GM21529 (cell line): ENCODE data around the gene CCDC57.
"Not testable (repeated sequence)": the region's sequence is repeated elsewhere in the genome, so short reads cannot be mapped to it uniquely, and the experiment has no call there.

ENCODE experiments used
- ATAC-seq: cut with Tn5 transposase; IDR thresholded peaks from one replicate; pipeline ENCODE4 v1.9.1; 2021; ENCODE audit not compliant: unreplicated experiment

The CCDC57 gene

GRCh38 chr17:82225368-82226029, 12.9 kb upstream of the CCDC57 start:
- ATAC-seq = no peak

- ATAC-seq = no peak
Observed at GRCh38 chr17:82224666-82225065, 12.0 kb upstream of the CCDC57 start.

DNA sequence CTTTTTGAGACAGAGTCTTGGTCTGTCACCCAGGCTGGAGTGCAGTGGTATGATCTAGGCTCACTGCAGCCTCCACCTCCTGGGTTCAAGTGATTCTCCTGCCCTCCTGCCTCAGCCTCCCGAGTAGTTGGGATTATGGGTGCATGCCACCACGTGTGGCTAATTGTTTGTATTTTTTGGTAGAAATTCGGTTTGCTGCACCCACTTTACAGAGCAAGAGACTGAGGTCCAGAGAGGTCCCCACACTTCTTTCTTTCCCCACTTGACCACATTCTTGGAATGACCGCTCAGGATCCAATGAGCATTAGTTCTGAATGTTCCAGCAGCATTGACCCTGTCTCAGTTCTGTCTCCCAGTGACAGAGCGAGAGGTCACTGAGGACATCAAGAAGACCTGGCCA, 10.9 kb upstream of the CCDC57 start:
- no peak for ATAC-seq

- no peak for ATAC-seq
Observed at GRCh38 chr17:82222816-82223215, 10.2 kb upstream of the CCDC57 start.

GRCh38 chr17:82221341-82221902, 8.8 kb upstream of the CCDC57 start:
- no peak for ATAC-seq

- no peak for ATAC-seq
Observed at GRCh38 chr17:82219753-82220709, 7.4 kb upstream of the CCDC57 start.

- no peak for ATAC-seq
Observed at GRCh38 chr17:82219083-82219482, 6.4 kb upstream of the CCDC57 start.

DNA sequence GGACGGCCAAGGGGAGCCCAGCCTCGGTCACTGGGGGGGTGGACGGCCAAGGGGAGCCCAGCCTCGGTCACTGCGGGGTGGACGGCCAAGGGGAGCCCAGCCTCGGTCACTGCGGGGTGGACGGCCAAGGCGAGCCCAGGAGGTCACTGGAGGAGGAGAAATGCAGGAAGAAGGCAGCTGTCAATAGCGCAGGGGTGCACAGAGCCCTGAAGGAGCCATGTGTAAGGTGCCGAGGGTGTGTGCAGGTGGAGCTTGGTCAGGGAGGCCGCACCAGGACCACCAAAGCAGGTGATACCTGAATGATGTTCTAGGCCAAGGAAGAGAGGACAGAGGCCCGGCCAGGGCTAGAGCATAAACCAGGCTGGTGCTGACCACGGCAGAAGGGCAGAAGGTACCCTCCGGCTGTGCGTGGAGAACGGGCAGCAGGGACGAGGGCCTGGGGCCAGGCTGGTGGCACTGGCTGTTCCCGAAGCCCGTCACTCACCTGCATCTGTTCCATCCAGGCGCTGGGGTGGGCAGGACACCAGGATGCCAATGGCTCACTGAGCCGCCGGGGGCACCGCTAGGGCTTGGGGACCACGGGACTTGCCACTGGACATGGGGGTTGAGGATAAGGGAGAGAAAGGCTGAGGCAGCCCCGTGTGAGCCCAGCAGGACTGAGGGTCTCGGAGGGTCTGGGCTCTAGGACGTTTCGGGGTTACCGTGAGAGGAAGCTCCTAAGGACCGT, 5.9 kb upstream of the CCDC57 start:
- no peak for ATAC-seq

DNA sequence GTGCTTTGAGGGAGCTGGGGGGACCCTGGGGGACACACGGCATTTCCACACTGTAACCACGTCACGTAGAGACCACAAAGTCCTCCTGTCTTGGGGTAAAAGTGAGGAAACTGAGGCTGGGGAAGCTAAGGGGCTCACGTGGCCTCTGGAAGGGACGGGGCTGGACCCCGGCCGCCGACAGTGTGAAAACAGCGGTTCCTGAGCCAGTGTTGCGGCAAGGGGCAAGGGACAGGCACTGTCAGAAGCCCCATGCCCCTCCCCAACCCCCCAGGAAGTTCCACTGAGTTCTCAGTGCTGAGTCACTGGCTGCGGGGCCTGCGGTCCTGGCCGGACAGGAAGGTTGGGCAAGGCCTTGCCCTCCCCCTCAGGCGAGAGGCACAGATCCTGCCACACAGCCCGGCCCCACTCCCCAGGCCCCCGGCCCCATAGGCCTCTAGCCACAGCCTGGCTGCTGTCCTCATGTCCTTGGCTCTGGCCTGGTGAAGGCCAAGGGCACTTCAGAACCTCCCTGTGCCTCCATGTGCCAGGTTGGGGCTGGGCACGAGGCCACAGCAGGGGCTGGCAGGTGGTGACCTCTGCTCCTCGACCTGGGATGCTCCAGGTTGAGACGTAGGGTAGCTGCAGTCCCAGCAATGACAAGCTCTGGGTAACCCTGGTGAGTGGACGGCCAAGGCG, 5.0 kb upstream of the CCDC57 start:
- ATAC-seq = no peak

DNA sequence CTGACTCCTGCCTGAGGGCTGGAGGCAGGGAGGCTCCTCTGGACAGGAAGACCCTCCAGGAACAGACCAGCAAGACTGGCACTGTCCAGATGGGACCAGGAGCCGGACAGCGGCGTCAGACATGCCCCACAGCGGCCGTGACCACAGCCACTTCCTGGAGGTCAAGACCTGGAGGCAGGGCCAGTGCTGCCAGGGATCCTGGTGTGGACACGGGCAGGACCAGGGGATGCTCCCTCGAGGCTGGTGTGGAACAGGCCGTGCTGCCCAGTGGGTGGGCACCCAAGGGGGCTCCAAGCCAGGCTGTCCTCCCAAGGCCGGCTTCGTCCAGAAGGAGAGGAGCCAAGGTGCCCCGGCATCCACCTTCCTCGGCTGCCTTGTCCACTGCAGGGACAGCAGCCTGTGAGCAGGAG, 4.5 kb upstream of the CCDC57 start:
- no peak for ATAC-seq

DNA sequence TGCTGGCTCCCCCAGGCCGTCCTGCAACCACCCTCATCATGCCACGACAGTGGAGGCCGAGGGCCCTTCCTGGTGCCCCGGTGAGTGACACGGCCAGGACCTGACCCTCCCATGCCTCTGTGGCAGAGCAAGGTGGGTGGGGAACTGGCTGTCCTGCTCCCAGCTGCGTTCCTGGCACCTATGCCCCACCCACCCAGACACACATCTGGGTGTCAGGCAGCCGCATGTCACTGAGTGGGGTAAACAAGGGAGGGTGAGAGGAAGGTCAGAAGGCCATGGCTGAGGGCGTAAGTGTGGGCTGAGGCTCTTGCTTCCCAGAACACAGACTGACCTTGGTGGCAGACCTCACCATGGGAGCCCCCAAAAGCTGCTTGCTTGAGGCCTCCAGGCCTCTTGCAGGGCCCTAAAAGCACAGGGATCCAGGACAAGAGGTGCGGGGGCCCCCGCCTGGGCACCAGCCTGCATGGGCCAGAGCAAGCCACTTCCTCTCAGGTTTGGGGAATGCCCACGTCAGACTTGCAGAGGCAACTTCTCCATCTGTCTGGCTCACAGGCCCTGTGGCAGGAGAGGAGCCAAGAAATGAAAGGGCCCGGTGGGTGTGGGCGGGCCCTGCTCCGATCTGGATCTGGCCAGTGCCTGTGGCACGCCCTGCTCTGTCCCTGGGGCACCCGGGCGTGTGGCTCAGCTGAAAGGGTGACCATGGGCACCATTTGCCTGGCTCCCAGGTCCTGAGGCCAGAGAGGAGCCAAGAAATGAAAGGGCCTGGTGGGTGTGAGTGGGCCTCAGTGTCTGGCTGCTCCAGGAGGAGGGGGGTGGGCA, 3.9 kb upstream of the CCDC57 start:
- peak; percentile 52 for ATAC-seq

DNA sequence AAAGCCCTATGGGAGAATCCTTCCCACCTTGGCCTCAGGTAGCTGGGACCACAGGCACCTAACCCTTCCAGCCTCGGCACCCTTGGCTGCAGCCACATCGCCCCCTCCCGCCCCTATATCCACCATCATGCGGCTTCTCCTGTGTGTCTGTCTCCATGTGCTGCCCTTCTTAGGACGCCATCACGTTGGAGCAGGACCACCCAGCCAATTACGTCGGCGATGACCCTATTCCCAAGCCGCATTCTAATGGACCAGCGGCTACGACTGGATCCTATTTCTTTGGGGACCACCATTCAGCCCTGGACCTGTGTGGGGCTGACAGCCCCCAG, 3.3 kb upstream of the CCDC57 start:
- ATAC-seq = no peak

- ATAC-seq = no peak
Observed at GRCh38 chr17:82215095-82215971, 2.7 kb upstream of the CCDC57 start.

DNA sequence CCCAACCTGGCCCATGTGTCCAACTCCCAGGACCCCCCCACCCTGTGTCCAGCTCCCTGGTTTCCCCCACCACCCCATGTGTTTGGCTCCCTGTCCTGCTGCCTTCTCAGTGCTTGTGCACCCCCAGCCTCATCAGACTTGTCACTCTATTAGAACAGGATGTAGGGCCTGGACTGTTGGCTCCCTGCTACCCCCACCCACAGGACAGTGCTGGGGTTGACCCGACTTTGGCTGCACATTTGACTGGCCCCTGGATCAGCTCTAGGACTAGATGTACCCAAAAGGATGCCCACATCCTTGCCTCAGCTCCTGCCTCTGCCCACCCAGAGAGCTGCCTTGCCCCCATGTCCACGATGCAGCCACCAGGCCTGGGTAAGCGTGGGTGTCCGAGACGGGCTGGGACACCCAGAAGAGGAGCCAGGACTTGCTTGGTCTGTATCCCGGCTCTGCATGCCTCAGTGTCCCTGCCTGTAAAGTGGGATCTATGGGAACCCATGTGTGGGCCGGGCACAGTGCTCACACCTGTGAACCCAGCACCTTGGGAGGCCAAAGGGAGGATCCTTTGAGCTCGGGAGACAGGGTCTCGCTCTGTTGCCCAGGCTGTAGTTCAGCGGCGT, 1.5 kb upstream of the CCDC57 start:
- ATAC-seq = no peak

GRCh38 chr17:82213251-82214011, 789 bp upstream of the CCDC57 start:
- ATAC-seq = peak; percentile 6

DNA sequence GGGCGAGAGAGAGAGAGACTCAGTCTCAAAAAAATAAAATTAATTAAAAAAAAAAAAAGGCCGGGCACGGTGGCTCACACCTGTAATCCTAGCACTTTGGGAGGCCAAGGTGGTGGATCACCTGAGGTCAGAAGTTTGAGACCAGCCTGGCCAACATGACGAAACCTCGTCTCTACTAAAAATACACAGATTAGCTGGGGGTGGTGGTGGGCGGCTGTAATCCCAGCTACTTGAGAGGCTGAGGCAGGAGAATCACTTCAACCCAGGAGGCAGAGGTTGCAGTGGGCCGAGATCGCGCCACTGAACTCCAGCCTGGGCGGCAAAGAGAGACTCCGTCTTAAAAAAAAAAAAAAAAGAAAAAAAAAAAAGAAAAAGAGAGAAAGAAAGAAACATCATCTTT, 2.0 kb downstream of the CCDC57 start:
- ATAC-seq = not testable (repeated sequence)

- no peak for ATAC-seq
Observed at GRCh38 chr17:82205720-82206508, 6.7 kb downstream of the CCDC57 start.
